NB4 (cell line): Measurements from ENCODE around the gene CXXC1.

Source experiments
- CTCF ChIP-seq: IDR thresholded peaks from one replicate; pipeline ENCODE4 v1.5.1; 2012; ENCODE audit warnings: low read depth, low read length
- MAX ChIP-seq: IDR thresholded peaks from 2 replicates; pipeline ENCODE4 v1.6.1; 2011; ENCODE audit warnings: low read depth, low read length

- TF ChIP-seq MAX (no peak; the same call in 1 of the 2 replicates), CTCF (no peak)
Measured at GRCh38 chr18:50297621-50298442, 10.3 kb upstream of the CXXC1 start.
